Kidney tubule cell (primary cell): ENCODE results near the gene TMEM147.

Source experiments
- DNase-seq: peaks from one replicate; pipeline ENCODE4 v3.0.0-alpha.2; 2018; ENCODE audit warnings: low spot score

Gene TMEM147, protein sequence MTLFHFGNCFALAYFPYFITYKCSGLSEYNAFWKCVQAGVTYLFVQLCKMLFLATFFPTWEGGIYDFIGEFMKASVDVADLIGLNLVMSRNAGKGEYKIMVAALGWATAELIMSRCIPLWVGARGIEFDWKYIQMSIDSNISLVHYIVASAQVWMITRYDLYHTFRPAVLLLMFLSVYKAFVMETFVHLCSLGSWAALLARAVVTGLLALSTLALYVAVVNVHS

GRCh38 chr19:35545001-35545854, at the start of gene TMEM147:
TSS of gene TMEM147 (plus strand) at chr19:35545626. CDS start at chr19:35545740, 114 bp downstream.
- peak; percentile 88 for DNase-seq

DNA sequence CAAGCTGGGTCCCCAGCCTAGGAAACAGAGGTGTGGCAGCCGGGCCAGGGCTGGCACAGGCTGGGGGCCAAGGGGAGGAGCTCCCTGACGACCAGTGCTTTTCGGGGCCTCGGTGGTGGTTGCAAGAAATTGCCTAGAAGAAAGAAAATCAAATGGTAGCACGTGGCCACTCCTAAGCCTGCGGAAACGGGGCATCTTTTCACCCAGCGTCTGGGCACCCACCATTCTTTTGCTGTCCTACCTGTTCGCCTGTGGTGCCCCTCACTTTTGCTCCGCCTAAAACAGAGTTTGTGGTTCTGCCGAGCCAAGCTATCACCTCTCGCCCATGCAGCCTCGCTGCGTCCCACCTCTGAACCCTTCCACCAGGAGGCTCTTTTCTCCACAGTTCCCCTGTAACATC, 48.0 kb upstream of the TMEM147 start:
- no peak for DNase-seq

DNA sequence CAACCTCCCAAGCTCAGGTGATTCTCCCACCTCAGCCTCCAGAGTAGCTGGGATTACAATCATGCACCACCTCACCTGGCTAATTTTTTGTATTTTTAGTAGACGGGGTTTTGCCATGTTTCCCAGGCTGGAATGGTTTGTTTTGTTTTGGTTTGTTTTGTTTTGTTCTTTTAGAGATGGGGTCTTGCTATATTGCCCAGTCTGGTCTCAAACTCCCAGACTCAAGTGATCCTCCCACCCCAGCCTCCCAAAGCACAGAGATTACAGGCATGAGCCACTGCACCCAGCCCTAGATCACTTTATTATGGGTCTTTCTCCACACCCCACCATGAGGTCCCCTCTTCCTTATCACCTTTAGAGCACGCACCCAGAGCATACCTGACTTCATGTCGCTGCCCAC, 47.2 kb upstream of the TMEM147 start:
- no peak for DNase-seq

GRCh38 chr19:35498984-35499527, 46.4 kb upstream of the TMEM147 start:
- DNase-seq: no peak

DNA sequence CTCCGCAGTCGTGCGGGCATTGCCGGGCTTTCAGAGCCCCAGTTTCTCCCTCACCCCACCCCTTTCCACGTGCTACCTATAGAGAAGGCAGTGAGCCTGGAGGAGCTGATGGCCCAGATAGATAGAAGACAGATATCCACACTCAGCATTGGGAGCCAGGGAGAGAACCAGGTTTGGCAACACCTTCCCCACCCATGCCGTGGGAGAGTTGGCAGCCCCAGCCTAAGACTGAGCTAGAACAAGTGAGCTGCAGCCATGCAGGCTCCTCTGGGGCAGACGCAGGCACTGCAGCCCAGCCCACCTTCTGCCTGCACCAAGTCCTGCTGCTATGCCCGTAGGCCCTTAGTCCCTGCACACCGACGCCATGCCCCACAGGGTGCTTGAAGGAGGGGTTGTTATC, 44.8 kb upstream of the TMEM147 start:
- no peak for DNase-seq

GRCh38 chr19:35501684-35502083, 43.7 kb upstream of the TMEM147 start:
- DNase-seq: no peak

GRCh38 chr19:35502751-35503150, 42.7 kb upstream of the TMEM147 start:
- DNase-seq: no peak

GRCh38 chr19:35506011-35506410, 39.4 kb upstream of the TMEM147 start:
- no peak for DNase-seq

DNA sequence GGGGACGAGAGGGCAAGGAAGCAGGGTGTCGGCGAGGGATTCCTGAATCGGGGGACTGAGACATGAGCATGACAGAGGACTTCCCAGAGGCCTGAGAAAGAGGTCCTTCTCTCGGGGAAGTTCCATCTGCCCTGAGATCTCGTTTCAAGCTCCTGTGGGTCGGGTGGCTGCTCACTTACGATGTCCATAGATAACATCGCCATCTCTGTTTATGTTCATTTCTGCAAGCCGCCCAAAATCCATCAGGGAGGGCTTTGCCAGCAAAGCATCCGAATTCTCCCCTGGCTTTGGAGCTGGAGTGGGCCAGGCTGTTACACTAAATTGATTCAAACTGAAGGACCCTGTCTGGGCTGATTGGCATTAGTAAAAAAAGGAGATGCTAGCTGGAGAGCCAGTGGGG, 37.9 kb upstream of the TMEM147 start:
- DNase-seq: no peak

DNA sequence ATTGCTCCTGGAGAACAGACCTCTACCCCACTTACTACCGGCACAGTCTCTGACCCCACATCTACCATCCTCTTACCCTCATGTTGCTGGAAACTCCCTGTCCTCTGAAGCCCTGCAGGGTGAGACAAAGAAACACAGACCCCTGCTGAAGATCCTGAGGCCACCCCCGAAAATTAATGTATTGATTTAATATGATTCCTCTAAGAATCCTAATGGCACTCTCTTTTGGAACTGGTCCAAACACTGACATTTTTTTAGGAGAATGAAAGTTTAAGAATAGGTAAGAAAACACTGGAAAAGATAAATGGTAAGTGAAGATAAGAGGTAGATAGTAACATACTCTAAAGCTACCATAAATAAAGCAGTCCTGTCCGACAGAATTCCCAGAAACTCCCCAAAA, 37.3 kb upstream of the TMEM147 start:
- no peak for DNase-seq

GRCh38 chr19:35509018-35509652, 36.3 kb upstream of the TMEM147 start:
- peak; percentile 83 for DNase-seq

DNA sequence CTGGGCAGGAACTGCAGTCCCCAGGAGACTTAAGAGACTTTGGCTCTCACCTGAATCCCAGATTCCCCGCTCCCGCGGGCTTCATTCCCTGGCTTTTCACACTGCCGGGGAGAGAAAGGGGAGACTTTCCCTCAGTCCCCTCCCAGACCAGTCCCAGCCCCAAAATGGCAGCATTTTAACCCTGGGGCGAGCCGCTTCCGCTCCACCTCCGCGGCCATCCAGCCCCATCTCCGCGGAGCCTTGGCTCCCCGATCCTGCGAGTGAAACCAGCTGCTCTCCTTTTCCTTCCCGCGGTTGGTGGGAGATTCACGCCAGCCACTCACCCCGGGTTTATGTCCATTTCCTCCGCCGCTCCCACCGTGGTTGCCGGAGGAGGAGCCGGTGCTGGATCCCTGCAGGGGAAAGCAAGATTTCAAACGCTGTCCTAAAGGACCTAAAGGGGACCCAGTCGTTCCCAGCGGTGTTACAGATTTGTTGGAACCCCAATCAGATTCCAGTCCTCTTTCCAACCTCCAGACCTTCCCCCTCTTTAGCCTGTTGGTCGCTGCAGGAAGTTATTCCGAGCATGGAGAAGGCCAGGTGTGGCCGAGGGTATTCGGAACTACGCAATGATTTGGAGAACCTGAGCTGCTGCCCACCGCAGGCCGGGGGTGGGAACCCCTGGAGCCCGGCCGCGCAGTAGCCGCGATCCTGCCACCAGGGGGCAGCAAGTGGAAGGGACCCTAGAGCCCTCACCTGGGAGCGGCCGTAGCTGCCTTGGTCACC, 35.4 kb upstream of the TMEM147 start:
- DNase-seq: peak; percentile 90

- DNase-seq: no peak
Observed at GRCh38 chr19:35510626-35510964, 34.8 kb upstream of the TMEM147 start.

- DNase-seq: no peak
Observed at GRCh38 chr19:35511337-35511736, 34.1 kb upstream of the TMEM147 start.

DNA sequence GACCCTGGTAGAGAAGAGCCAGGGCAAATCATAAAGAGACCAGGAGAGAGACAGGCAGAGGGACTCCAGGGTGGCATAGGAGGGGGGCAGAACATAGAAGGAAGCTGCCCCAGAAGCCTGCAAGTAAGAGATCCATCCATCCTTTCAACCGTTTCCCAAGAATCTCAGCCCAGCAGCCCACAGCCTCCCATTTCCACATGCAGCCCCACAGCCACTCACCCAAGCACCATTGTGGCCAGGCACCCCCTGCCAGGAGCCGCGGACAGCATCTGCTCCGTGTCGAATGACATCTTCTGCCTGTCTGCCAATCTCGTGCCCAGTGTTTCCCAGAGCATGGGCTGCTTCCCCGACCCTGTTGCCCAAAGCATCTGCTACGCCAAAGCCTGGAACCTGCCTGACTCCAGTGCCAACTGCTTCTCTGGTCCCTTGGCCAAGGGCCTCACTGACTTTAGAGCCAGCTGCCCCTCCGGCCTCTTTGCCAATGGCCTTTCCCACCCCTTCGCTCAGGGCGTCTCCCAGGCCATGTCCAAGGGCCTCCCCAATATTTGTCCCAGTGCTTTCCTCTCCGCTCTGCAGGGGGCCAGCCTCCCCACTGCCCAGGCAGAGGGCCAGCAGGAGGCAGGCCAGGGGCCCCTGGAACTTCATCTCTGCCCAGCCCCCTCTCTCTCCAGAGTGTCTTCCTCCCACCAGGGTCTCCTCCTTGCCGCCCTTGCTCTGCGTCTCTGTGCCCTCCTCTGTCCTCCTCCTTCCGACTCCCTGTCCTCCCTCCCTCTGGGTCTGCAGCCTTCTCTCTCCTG, 32.4 kb upstream of the TMEM147 start:
- no peak for DNase-seq

GRCh38 chr19:35513628-35514281, 31.7 kb upstream of the TMEM147 start, which contains the start of gene DMKN:
TSS of gene DMKN (minus strand) at chr19:35513649. CDS start at chr19:35513475, 174 bp downstream.
- DNase-seq: peak; percentile 57

DNA sequence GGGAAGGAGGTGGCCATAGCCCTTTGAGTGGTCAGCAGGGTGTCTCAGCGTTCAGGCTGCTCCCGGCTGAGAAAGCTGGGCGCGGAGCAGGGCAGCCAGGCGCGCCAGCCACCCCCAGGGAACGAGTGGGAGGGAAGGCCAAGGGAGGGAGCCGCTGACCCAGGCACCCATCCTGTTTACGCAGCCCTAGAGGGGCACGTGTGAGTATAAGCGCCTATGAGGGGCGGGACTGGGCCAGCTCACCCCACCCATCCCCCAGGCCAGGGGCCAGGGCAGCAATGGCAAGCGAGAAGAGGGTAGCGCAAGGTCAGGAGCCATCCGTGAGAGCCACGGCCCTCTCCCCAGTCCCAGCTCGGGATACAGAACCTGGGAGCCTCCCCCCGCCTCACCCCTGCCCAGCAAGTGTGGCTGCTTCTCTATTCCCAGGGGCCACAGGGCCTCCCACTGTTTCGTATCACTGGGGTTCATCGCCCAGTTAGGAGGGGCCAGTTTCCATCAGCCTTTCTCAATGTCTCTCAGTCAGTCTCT, 31.1 kb upstream of the TMEM147 start:
- DNase-seq: peak; percentile 20

DNA sequence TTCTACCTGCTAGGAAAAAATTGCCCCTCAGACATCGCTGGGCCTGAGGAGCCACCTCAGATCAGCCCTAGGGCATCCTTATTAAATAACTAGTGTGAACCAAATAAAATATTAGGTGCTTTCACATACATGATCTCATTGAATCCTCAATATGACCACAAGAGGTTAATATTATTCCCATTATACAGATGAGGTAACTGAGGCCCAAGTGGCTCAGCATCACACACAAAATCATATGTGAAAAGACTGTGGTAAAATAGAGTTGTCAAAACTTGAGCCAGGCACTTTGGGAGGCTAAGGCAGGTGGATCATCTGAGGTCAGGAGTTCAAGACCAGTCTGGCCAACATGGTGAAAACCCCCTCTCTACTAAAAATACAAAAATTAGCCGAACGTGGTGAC, 29.1 kb upstream of the TMEM147 start:
- no peak for DNase-seq

GRCh38 chr19:35517342-35517741, 28.1 kb upstream of the TMEM147 start:
- DNase-seq: no peak

DNA sequence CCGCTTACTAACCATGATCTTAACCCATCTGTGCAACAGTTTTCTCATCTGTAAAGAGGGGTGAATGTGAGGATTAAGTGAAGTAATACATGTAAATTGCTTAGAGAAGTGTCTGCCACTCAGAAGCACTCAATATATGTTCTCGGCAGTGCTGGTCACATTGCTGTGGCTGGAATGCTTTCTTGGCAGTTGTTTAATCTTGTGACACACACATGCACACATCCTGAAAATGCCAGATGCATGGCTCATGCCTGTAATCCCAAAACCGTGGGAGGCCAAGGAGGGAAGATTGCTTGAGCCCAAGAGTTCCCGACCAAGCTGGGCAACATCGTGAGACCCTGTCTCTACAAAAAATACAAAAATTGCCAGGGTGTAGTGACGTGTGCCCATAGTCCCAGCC, 27.1 kb upstream of the TMEM147 start:
- DNase-seq: peak; percentile 87
